Neural progenitor cell (in vitro differentiated cells): ENCODE data around the gene PLD6. TPM values are rescaled to one million over a fixed set of nuclear protein-coding genes. Genes with fewer than 3 reads are reported as not detected.

ENCODE experiments used
- DNase-seq: peaks from one replicate; pipeline ENCODE4 v3.0.0-alpha.2; 2016; ENCODE audit warnings: low spot score
- H2AFZ ChIP-seq: fragments of 200-600 bp; sonication (generic); replicated peaks from 2 replicates; pipeline ENCODE4 v1.6.1; 2016; ENCODE audit warnings: antibody characterized with exemption
- H3F3A ChIP-seq: fragments of 200-600 bp; sonication (generic); 2 replicates; pipeline ENCODE4 v1.6.1; 2016; ENCODE audit warnings: antibody characterized with exemption, low read depth
- H3K27ac ChIP-seq: fragments of 200-600 bp; sonication (generic); 2 replicates; pipeline ENCODE4 v1.5.1; 2016; ENCODE audit warnings: mild to moderate bottlenecking
- H3K27me3 ChIP-seq: fragments of 200-600 bp; sonication (generic); 2 replicates; pipeline ENCODE4 v1.6.1; 2016; ENCODE audit warnings: mild to moderate bottlenecking, moderate library complexity
- H3K36me3 ChIP-seq: fragments of 200-600 bp; sonication (generic); 2 replicates; pipeline ENCODE4 v1.5.1; 2016
- H3K4me1 ChIP-seq: fragments of 200-600 bp; sonication (generic); 2 replicates; pipeline ENCODE4 v1.6.1; 2016; ENCODE audit warnings: mixed run types
- H3K4me2 ChIP-seq: fragments of 200-600 bp; sonication (generic); 2 replicates; pipeline ENCODE4 v1.6.1; 2016
- H3K4me3 ChIP-seq: fragments of 200-600 bp; sonication (generic); 2 replicates; pipeline ENCODE4 v1.5.1; 2016
- H3K79me2 ChIP-seq: fragments of 200-600 bp; sonication (generic); 2 replicates; pipeline ENCODE4 v1.6.1; 2016; ENCODE audit warnings: low read depth
- H3K9ac ChIP-seq: fragments of 200-600 bp; sonication (generic); 2 replicates; pipeline ENCODE4 v1.6.1; 2016
- H3K9me3 ChIP-seq: fragments of 200-600 bp; sonication (generic); 2 replicates; pipeline ENCODE4 v1.5.1; 2016; ENCODE audit warnings: low read depth
- H4K20me1 ChIP-seq: fragments of 200-600 bp; sonication (generic); 2 replicates; pipeline ENCODE4 v1.6.1; 2016; ENCODE audit warnings: low read depth
- H3K27ac Mint-ChIP-seq: 3 replicates; pipeline ENCODE4 v1.8.0; 2021; ENCODE audit warnings: mixed read lengths
- H3K27me3 Mint-ChIP-seq: 2 replicates; pipeline ENCODE4 v1.8.0; 2022; ENCODE audit warnings: low read depth, mild to moderate bottlenecking, inconsistent platforms, moderate library complexity, mixed read lengths; ENCODE audit not compliant: insufficient read depth
- H3K36me3 Mint-ChIP-seq: 3 replicates; pipeline ENCODE4 v1.8.0; 2021; ENCODE audit warnings: mixed read lengths
- H3K4me1 Mint-ChIP-seq: 3 replicates; pipeline ENCODE4 v1.8.0; 2021; ENCODE audit warnings: mixed read lengths
- H3K4me3 Mint-ChIP-seq: 3 replicates; pipeline ENCODE4 v1.8.0; 2021; ENCODE audit warnings: mild to moderate bottlenecking, moderate library complexity, mixed read lengths
- H3K9me3 Mint-ChIP-seq: 3 replicates; pipeline ENCODE4 v1.8.0; 2020; ENCODE audit warnings: mixed read lengths
- CTCF ChIP-seq: fragments of 200-600 bp; sonication (generic); IDR thresholded peaks from 2 replicates; pipeline ENCODE4 v1.5.1; 2017; ENCODE audit warnings: antibody characterized with exemption, mild to moderate bottlenecking
- EZH2 ChIP-seq: fragments of 200-600 bp; sonication (generic); IDR thresholded peaks from 2 replicates; pipeline ENCODE4 v1.6.1; 2017; ENCODE audit warnings: antibody characterized with exemption, mild to moderate bottlenecking, moderate library complexity
- EZH2phosphoT487 ChIP-seq: fragments of 200-600 bp; sonication (generic); IDR thresholded peaks from 2 replicates; pipeline ENCODE4 v1.6.1; 2017; ENCODE audit warnings: antibody characterized with exemption
- total RNA-seq: library from RNA; depleted of rRNA; stranded (reverse); fragments of >200 nt; gene quantifications from 2 replicates; pipeline ENCODE4 v1.2.3, GENCODE V29; 2015; ENCODE audit warnings: low replicate concordance

Gene PLD6
- total RNA-seq, 1 donor from 2014 or later, result 1.2 TPM

- H3K27me3 Mint-ChIP-seq, result peaks cover 4% of the 10 kb centered on the region
- peaks cover 7% of the 10 kb centered on the region for H3K36me3 Mint-ChIP-seq
- Histone ChIP-seq H3K9me3 (no peaks in the 10 kb centered on the region), H4K20me1 (peaks cover 22% of the 10 kb centered on the region), H3K36me3 (no peaks in the 10 kb centered on the region), H3K4me1 (peaks cover 9% of the 10 kb centered on the region), H3K27me3 (no peaks in the 10 kb centered on the region), H3K4me2 (peak overlapping the region; percentile 94), H2AFZ (peak overlapping the region; percentile 99), H3K79me2 (peaks cover 53% of the 10 kb centered on the region), H3F3A (peaks cover 6% of the 10 kb centered on the region), H3K4me3 (peak overlapping the region; percentile 80), H3K9ac (peak overlapping the region; percentile 99), H3K27ac (no peak overlapping the region)
- peak; percentile 43 for DNase-seq
- H3K9me3 Mint-ChIP-seq, result no peaks in the 10 kb centered on the region
- peaks cover 21% of the 10 kb centered on the region for H3K4me1 Mint-ChIP-seq
- no peak for TF ChIP-seq EZH2
- no peak for TF ChIP-seq CTCF
- TF ChIP-seq EZH2phosphoT487, result no peak
- peak overlapping the region; percentile 97 for H3K27ac Mint-ChIP-seq
- H3K4me3 Mint-ChIP-seq, result peak overlapping the region; percentile 98
These were observed 30.3 kb upstream of the PLD6 start for GRCh38 chr17:17236295-17237025.

- Histone ChIP-seq H3K4me1 (peaks cover 9% of the 10 kb centered on the region), H3K4me3 (peak overlapping the region; percentile 80), H3F3A (peaks cover 6% of the 10 kb centered on the region), H3K4me2 (peak overlapping the region; percentile 94), H3K9ac (no peak overlapping the region), H3K79me2 (peaks cover 53% of the 10 kb centered on the region), H4K20me1 (peaks cover 22% of the 10 kb centered on the region), H2AFZ (no peak overlapping the region), H3K27ac (no peak overlapping the region), H3K27me3 (no peaks in the 10 kb centered on the region), H3K36me3 (no peaks in the 10 kb centered on the region), H3K9me3 (no peaks in the 10 kb centered on the region)
- Mint-ChIP-seq H3K4me1 (peaks cover 21% of the 10 kb centered on the region), H3K27ac (no peak overlapping the region), H3K9me3 (no peaks in the 10 kb centered on the region), H3K4me3 (peak overlapping the region; percentile 98), H3K27me3 (peaks cover 4% of the 10 kb centered on the region), H3K36me3 (peaks cover 9% of the 10 kb centered on the region)
- TF ChIP-seq EZH2phosphoT487 (no peak), EZH2 (no peak)
- DNase-seq, result no peak
These were observed 29.4 kb upstream of the PLD6 start for GRCh38 chr17:17235212-17236174.

- Histone ChIP-seq H3K4me1 (peaks cover 9% of the 10 kb centered on the region), H3K4me2 (no peak overlapping the region), H3K27ac (no peak overlapping the region), H3F3A (no peaks in the 10 kb centered on the region), H3K9me3 (no peaks in the 10 kb centered on the region), H3K27me3 (no peaks in the 10 kb centered on the region), H4K20me1 (peaks cover 22% of the 10 kb centered on the region), H2AFZ (no peak overlapping the region), H3K9ac (no peak overlapping the region), H3K36me3 (no peaks in the 10 kb centered on the region), H3K79me2 (peaks cover 44% of the 10 kb centered on the region), H3K4me3 (no peak overlapping the region)
- H3K9me3 Mint-ChIP-seq, result no peaks in the 10 kb centered on the region
- TF ChIP-seq CTCF, result no peak
- no peak for TF ChIP-seq EZH2
- no peak for TF ChIP-seq EZH2phosphoT487
- DNase-seq, result no peak
- H3K36me3 Mint-ChIP-seq, result peaks cover 9% of the 10 kb centered on the region
- no peaks in the 10 kb centered on the region for H3K27me3 Mint-ChIP-seq
- H3K27ac Mint-ChIP-seq, result peak overlapping the region; percentile 26
- no peak overlapping the region for H3K4me3 Mint-ChIP-seq
- H3K4me1 Mint-ChIP-seq, result peaks cover 19% of the 10 kb centered on the region
These were observed 26.1 kb upstream of the PLD6 start for GRCh38 chr17:17232303-17232621.
